Measurements from ENCODE around the gene AKAP7.

The AKAP7 gene

DNA sequence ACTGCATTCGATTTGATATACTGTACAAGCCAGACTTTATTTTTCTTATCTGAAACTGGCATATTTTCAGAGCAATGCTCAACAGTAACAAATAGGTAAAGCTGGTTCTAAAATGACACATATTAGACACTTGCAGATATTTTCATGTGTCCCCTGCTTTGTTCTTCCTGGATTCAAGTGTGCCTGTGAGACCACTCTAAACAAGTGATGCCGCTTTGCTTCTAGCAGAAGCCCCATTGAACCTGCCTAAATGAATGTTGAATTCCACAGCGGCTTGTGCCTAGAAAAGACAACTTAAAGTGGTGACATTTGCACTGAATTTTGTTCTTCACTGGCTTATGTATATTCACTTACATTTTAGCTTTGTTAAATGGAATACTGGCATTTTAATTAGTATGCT lies 115.7 kb downstream of the AKAP7 start (continued):
- no peak for TF ChIP-seq ZNF274 (IDR thresholded peaks at IDR 0.05; ENCODE audit: low read length)
- no peak for TF ChIP-seq ZNF274 (tag by site-specific recombination; IDR thresholded peaks at IDR 0.05; ENCODE audit: borderline replicate concordance)
- no peak for TF ChIP-seq RBAK (tag by site-specific recombination; IDR thresholded peaks at IDR 0.05)
- TF ChIP-seq ZNF211 (tag by site-specific recombination; IDR thresholded peaks at IDR 0.05; ENCODE audit: low read depth): no peak
- TF ChIP-seq ZNF398 (tag by site-specific recombination; IDR thresholded peaks at IDR 0.05): no peak

GRCh38 chr6:131251590-131252199 lies 116.4 kb downstream of the AKAP7 start:
- Histone ChIP-seq H3K4me1 (ENCODE audit: control insufficient read depth, insufficient read depth, low read length) (peaks cover 11% of the 10 kb centered on the region), H3K27ac (ENCODE audit: extremely low read depth, low read depth, low read length) (no peak overlapping the region), H3K36me3 (ENCODE audit: control insufficient read depth in 2 of 2, insufficient read depth in 1 of 2, low read length in 2 of 2) (no peaks in the 10 kb centered on the region)

More at GRCh38 chr6:131251590-131252199, 116.4 kb downstream of the AKAP7 start:
- POLR2A ChIA-PET: no interaction called here
- no peak overlapping the region for H3K4me3 ChIP-seq (ENCODE audit: low read depth, low read length)
- CTCF ChIA-PET: no interaction called here
- TF ChIP-seq ZNF404 (tag by site-specific recombination; IDR thresholded peaks at IDR 0.05) (no peak), ZNF610 (tag by site-specific recombination; IDR thresholded peaks at IDR 0.05; ENCODE audit: borderline replicate concordance) (no peak), ZNF548 (tag by site-specific recombination; IDR thresholded peaks at IDR 0.05) (no peak), ZNF416 (tag by site-specific recombination; IDR thresholded peaks at IDR 0.05) (no peak), FEZF1 (tag by site-specific recombination; IDR thresholded peaks at IDR 0.05) (no peak), GLIS2 (tag by site-specific recombination; IDR thresholded peaks at IDR 0.05) (no peak), SP3 (tag by site-specific recombination; IDR thresholded peaks at IDR 0.05) (no peak), ZNF777 (tag by site-specific recombination; IDR thresholded peaks at IDR 0.05; ENCODE audit: borderline replicate concordance) (no peak), ZNF600 (tag by site-specific recombination; IDR thresholded peaks at IDR 0.05) (no peak), SP2 (tag by site-specific recombination; IDR thresholded peaks at IDR 0.05) (no peak), ZNF148 (tag by site-specific recombination; IDR thresholded peaks at IDR 0.05; ENCODE audit: borderline replicate concordance) (no peak), ZNF530 (tag by site-specific recombination; IDR thresholded peaks at IDR 0.05; ENCODE audit: low read depth) (no peak), ZNF324 (tag by site-specific recombination; IDR thresholded peaks at IDR 0.05) (no peak), ZFP37 (tag by site-specific recombination; IDR thresholded peaks at IDR 0.05) (no peak), KLF8 (tag by site-specific recombination; IDR thresholded peaks at IDR 0.05) (no peak), ZNF585B (tag by site-specific recombination; IDR thresholded peaks at IDR 0.05) (no peak)
- TF ChIP-seq, protein P1, sequence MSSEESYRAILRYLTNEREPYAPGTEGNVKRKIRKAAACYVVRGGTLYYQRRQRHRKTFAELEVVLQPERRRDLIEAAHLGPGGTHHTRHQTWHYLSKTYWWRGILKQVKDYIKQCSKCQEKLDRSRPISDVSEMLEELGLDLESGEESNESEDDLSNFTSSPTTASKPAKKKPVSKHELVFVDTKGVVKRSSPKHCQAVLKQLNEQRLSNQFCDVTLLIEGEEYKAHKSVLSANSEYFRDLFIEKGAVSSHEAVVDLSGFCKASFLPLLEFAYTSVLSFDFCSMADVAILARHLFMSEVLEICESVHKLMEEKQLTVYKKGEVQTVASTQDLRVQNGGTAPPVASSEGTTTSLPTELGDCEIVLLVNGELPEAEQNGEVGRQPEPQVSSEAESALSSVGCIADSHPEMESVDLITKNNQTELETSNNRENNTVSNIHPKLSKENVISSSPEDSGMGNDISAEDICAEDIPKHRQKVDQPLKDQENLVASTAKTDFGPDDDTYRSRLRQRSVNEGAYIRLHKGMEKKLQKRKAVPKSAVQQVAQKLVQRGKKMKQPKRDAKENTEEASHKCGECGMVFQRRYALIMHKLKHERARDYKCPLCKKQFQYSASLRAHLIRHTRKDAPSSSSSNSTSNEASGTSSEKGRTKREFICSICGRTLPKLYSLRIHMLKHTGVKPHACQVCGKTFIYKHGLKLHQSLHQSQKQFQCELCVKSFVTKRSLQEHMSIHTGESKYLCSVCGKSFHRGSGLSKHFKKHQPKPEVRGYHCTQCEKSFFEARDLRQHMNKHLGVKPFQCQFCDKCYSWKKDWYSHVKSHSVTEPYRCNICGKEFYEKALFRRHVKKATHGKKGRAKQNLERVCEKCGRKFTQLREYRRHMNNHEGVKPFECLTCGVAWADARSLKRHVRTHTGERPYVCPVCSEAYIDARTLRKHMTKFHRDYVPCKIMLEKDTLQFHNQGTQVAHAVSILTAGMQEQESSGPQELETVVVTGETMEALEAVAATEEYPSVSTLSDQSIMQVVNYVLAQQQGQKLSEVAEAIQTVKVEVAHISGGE (tag by site-specific recombination; conservative IDR thresholded peaks at IDR 0.05; ENCODE audit: low read depth): no peak
- H3K9me3 ChIP-seq (ENCODE audit: control insufficient read depth, insufficient read depth, low read depth, low read length): no peaks in the 10 kb centered on the region
